ENCODE results near the gene SCNN1A. TPM values are rescaled to one million over a fixed set of nuclear protein-coding genes. Genes with fewer than 3 reads are reported as not detected.

The SCNN1A gene
- total RNA-seq, 2 experiments from 2014 or later, result 0.35 to 1.0 TPM

- Histone ChIP-seq H4K20me1 (ENCODE audit: insufficient read depth, low read length) (no peaks in the 10 kb centered on the region), H3K4me1 (ENCODE audit: insufficient read depth, low read length, poor library complexity, severe bottlenecking) (peaks cover 10% of the 10 kb centered on the region), H3K36me3 (ENCODE audit: insufficient read depth, low read length) (no peaks in the 10 kb centered on the region), H3K27ac (ENCODE audit: low read depth, low read length, poor library complexity, severe bottlenecking) (no peak overlapping the region), H2AFZ (ENCODE audit: low read length) (peak overlapping the region; percentile 75), H3K9me3 (ENCODE audit: low read length) (no peaks in the 10 kb centered on the region), H3K79me2 (ENCODE audit: insufficient read depth, low read depth, low read length) (no peaks in the 10 kb centered on the region), H3K9me2 (ENCODE audit: insufficient read depth, low read length) (no peaks in the 10 kb centered on the region), H3K4me3 (ENCODE audit: low read depth, low read length, poor library complexity, severe bottlenecking) (no peak overlapping the region), H3K4me2 (ENCODE audit: low read length) (peak overlapping the region; percentile 29; the same call in 1 of the 2 replicates)
- peak; percentile 21 for DNase-seq (ENCODE audit: low spot score)
- BruUV-seq (replicated peaks), result no TSS peak
- intact Hi-C loops (cut with micrococcal nuclease; ENCODE audit: unreplicated experiment), result no loop called here
- ChIA-PET POLR2A (interaction anchor here (1.2 kb wide), 1 partner anchor 10 kb away, joined by 3 read pairs; no protein-coding TSS in a partner anchor), CTCF (ENCODE audit: unreplicated experiment) (interaction anchor here (0.6 kb wide), 1 partner anchor 31 kb away, joined by 3 read pairs; no protein-coding TSS in a partner anchor)
- TF ChIP-seq, protein P1, sequence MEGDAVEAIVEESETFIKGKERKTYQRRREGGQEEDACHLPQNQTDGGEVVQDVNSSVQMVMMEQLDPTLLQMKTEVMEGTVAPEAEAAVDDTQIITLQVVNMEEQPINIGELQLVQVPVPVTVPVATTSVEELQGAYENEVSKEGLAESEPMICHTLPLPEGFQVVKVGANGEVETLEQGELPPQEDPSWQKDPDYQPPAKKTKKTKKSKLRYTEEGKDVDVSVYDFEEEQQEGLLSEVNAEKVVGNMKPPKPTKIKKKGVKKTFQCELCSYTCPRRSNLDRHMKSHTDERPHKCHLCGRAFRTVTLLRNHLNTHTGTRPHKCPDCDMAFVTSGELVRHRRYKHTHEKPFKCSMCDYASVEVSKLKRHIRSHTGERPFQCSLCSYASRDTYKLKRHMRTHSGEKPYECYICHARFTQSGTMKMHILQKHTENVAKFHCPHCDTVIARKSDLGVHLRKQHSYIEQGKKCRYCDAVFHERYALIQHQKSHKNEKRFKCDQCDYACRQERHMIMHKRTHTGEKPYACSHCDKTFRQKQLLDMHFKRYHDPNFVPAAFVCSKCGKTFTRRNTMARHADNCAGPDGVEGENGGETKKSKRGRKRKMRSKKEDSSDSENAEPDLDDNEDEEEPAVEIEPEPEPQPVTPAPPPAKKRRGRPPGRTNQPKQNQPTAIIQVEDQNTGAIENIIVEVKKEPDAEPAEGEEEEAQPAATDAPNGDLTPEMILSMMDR (conservative IDR thresholded peaks at IDR 0.05; ENCODE audit: low read length), result 0 out of 2 replicates have a peak, but pooled peaks have one; percentile 3
- no peak for TF ChIP-seq EZH2phosphoT487 (IDR thresholded peaks at IDR 0.05; ENCODE audit: borderline replicate concordance, low read depth, low read length)
These were observed 1.7 kb upstream of the SCNN1A start for GRCh38 chr12:6376870-6377666.

DNA sequence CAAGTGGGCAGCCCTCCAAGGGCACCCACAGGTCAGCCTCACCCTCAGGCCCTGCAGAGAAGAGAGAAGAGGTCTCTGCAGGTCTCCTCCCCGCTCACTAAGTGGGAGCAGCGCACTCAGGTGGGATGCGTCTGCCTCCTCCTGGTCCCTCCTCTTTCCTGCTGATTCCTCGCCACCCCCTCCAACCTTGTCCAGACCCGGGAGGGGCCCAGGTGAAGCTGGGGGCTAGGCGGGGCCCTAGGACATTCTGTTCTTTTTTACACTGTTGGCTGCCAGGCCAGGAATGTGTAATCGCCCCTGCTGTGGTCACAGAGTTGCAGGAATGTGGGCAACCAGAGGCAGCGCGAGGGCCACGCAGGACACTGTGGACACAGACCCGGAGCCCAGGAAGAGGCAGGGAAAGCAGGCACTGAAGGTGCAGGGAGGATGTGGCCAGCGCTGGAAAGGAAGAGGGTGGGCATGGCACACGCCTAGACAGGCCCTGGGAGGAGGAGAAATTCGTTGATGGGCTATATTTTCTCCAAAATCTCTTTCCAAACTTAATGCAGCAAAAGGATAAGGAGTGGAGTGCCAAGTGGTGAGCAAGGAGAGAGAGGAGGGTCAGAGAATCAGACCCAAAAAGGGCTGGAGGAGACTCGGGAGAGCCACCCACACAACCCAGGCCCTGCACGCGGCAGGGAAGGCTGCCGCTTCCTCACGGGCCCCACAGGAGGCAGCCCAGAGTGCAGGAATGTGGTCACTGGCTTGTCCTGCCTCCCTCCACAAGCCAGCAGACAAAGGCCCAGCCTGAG lies 911 bp upstream of the SCNN1A start:
- DNase-seq (ENCODE audit: low spot score), result no peak
- H3K9me2 ChIP-seq (ENCODE audit: insufficient read depth, low read length), result no peaks in the 10 kb centered on the region
- H4K20me1 ChIP-seq (ENCODE audit: insufficient read depth, low read length), result no peaks in the 10 kb centered on the region
- intact Hi-C loops (cut with micrococcal nuclease; ENCODE audit: unreplicated experiment), result no loop called here
- ChIA-PET CTCF (ENCODE audit: unreplicated experiment) (interaction anchor here (0.6 kb wide), 1 partner anchor 347 kb away, joined by 3 read pairs; the partner anchor contains the start of gene COPS7A), POLR2A (interaction anchor here (0.6 kb wide), 1 partner anchor 162 kb away, joined by 3 read pairs; no protein-coding TSS in a partner anchor)
- H3K4me3 ChIP-seq (ENCODE audit: low read depth, low read length, poor library complexity, severe bottlenecking), result no peak overlapping the region
- H3K79me2 ChIP-seq (ENCODE audit: insufficient read depth, low read depth, low read length), result no peaks in the 10 kb centered on the region
- no peak overlapping the region for H3K27ac ChIP-seq (ENCODE audit: low read depth, low read length, poor library complexity, severe bottlenecking)
- H2AFZ ChIP-seq (ENCODE audit: low read length), result peak overlapping the region; percentile 75
- H3K4me2 ChIP-seq (ENCODE audit: low read length), result peak overlapping the region; percentile 29; the same call in 1 of the 2 replicates
- TF ChIP-seq EZH2phosphoT487 (IDR thresholded peaks at IDR 0.05; ENCODE audit: borderline replicate concordance, low read depth, low read length), result no peak
- TF ChIP-seq, protein P1 (conservative IDR thresholded peaks at IDR 0.05; ENCODE audit: low read length), result peak; percentile 49
- peaks cover 10% of the 10 kb centered on the region for H3K4me1 ChIP-seq (ENCODE audit: insufficient read depth, low read length, poor library complexity, severe bottlenecking)
- no TSS peak for BruUV-seq (replicated peaks)
- no peaks in the 10 kb centered on the region for H3K9me3 ChIP-seq (ENCODE audit: low read length)
- H3K36me3 ChIP-seq (ENCODE audit: insufficient read depth, low read length), result no peaks in the 10 kb centered on the region
